Calu3 (cell line): ENCODE measurements around the gene SLC38A8. TPM values are rescaled to one million over a fixed set of nuclear protein-coding genes. Genes with fewer than 3 reads are reported as not detected.
A peak's percentile ranks its signal among the peaks of the same experiment; 100 is the strongest.

Experiments used
- Bru-seq: library from RNA; stranded (reverse); fragments of 400-500 nt; gene quantifications from one replicate; lab custom pipeline; 2021; lab: Mats Ljungman, UMichigan
- BruChase-seq, 2 experiments: library from RNA; stranded (reverse); fragments of 400-500 nt; gene quantifications; one replicate each; lab custom pipeline; 2021; lab: Mats Ljungman, UMichigan
- BruUV-seq: library from RNA; stranded (reverse); fragments of 400-500 nt; replicated peaks from 2 replicates; lab custom pipeline; 2021; lab: Mats Ljungman, UMichigan
- CTCF ChIA-PET: fragments of 300-600 bp; sonication (Branson Sonifier 250); formaldehyde crosslinking; loops from one replicate; lab custom pipeline; 2022; ENCODE audit warnings: antibody characterized with exemption; lab: Charles Lee
- DNase-seq: peaks from one replicate; pipeline ENCODE4 v3.0.0; 2022
- H3K27ac Mint-ChIP-seq: one replicate; pipeline ENCODE4 v1.8.0; 2022; ENCODE audit warnings: mixed read lengths; ENCODE audit not compliant: unreplicated experiment
- H3K27me3 Mint-ChIP-seq: one replicate; pipeline ENCODE4 v1.8.0; 2022; ENCODE audit warnings: mixed read lengths; ENCODE audit not compliant: unreplicated experiment
- H3K36me3 Mint-ChIP-seq: one replicate; pipeline ENCODE4 v1.8.0; 2022; ENCODE audit warnings: mild to moderate bottlenecking, moderate library complexity, mixed read lengths; ENCODE audit not compliant: insufficient read depth, unreplicated experiment
- H3K4me1 Mint-ChIP-seq: one replicate; pipeline ENCODE4 v1.8.0; 2022; ENCODE audit warnings: mild to moderate bottlenecking, low read depth, mixed read lengths; ENCODE audit not compliant: unreplicated experiment
- H3K4me3 Mint-ChIP-seq: one replicate; pipeline ENCODE4 v1.8.0; 2022; ENCODE audit warnings: mild to moderate bottlenecking, low read depth, moderate library complexity, mixed read lengths; ENCODE audit not compliant: unreplicated experiment
- H3K9me3 Mint-ChIP-seq: one replicate; pipeline ENCODE4 v1.8.0; 2022; ENCODE audit warnings: low read depth, mixed read lengths; ENCODE audit not compliant: unreplicated experiment
- intact Hi-C: fragments of 100-400 bp; cut with micrococcal nuclease; formaldehyde crosslinking; loops from one replicate; pipeline ENCODE4 v1.10.0; 2022; ENCODE audit not compliant: unreplicated experiment
- long read RNA-seq: library from polyadenylated mRNA; stranded (forward); transcript quantifications from one replicate; pipeline ENCODE4 v2.0.0, GENCODE V29; 2022
- total RNA-seq: library from RNA; stranded (reverse); gene quantifications from 2 replicates; pipeline ENCODE4 v1.2.3, GENCODE V29; 2022
- TF ChIP-seq, protein P1 (sequence below): fragments of 200-600 bp; IDR thresholded peaks from one replicate; pipeline ENCODE4 v1.8.0; 2022; ENCODE audit warnings: antibody characterized with exemption; ENCODE audit not compliant: unreplicated experiment

Gene SLC38A8
- total RNA-seq (not detected in 2 replicates), Bru-seq, nascent RNA (percentile 9 among the genes with signal in this experiment), BruChase-seq, experiment 1, labeled RNA remaining after a 6-hour chase (percentile 14 among the genes with signal in this experiment), BruChase-seq, experiment 2, labeled RNA remaining after a 2-hour chase (percentile 11 among the genes with signal in this experiment)
- long read RNA-seq = 0 reads

DNA sequence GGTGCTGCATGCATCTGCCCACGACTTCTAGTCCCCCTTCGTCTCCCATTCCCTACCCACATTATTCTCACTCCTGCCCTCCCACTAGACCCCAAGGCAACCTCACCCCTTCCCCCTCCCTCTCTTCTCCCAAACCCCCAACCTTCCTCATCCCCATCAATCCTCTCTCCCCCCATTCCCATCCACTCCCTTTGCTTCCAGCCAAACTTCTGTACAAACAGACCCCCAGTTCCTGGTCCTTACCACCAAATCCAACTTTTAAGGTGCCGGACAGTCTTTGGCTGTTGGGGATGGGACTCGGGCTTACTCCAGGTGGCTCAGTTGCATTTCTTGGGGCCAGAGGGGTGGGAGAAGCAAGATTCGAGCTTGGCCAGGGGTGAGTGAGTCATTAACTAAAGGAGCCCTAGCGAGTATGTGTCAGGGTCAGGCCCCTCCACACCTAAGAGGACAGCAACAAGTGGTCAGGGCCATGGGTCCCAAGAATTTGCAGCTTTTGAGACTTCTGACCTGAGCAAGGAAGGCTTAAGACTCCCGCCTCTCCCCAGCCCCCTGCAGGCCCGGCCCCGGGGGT is at the start of gene SLC38A8:
TSS of gene SLC38A8 (minus strand) at position 488 of the 571 bp plus-strand sequence. CDS start 638 bp downstream, outside the sequence.
- CTCF ChIA-PET = interaction anchor here (0.6 to 3.0 kb wide), 2 partner anchors 10 to 86 kb away, joined by 3 to 12 read pairs; no protein-coding TSS in a partner anchor

DNA sequence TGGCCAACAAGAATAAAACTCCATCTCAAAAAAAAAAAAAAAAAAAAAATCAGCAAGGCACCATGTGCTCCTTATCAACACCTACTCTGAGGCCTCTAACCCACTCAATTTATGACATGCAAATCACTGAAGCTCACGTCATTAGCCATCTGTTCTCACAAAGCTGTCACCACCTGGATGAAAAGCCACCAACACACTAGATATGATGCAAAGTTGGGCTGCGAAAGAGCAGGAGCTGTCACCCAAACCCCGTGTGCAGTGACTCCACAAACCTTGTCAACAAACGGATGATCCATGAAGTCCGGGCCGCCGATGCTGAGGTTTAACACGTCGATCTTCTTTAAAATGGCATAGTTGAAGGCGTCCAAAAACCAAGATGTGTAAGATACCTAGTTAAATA is 48.9 kb upstream of the SLC38A8 start:
- CTCF ChIA-PET = no interaction called here
- Mint-ChIP-seq H3K4me3 (no peak overlapping the region), H3K27me3 (no peaks in the 10 kb centered on the region), H3K9me3 (no peaks in the 10 kb centered on the region), H3K36me3 (peaks cover 38% of the 10 kb centered on the region), H3K27ac (no peak overlapping the region), H3K4me1 (no peaks in the 10 kb centered on the region)
- TF ChIP-seq, protein P1, sequence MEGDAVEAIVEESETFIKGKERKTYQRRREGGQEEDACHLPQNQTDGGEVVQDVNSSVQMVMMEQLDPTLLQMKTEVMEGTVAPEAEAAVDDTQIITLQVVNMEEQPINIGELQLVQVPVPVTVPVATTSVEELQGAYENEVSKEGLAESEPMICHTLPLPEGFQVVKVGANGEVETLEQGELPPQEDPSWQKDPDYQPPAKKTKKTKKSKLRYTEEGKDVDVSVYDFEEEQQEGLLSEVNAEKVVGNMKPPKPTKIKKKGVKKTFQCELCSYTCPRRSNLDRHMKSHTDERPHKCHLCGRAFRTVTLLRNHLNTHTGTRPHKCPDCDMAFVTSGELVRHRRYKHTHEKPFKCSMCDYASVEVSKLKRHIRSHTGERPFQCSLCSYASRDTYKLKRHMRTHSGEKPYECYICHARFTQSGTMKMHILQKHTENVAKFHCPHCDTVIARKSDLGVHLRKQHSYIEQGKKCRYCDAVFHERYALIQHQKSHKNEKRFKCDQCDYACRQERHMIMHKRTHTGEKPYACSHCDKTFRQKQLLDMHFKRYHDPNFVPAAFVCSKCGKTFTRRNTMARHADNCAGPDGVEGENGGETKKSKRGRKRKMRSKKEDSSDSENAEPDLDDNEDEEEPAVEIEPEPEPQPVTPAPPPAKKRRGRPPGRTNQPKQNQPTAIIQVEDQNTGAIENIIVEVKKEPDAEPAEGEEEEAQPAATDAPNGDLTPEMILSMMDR = no peak
- no peak for DNase-seq
- BruUV-seq = no TSS peak
- intact Hi-C loops = loop anchor here (10.0 kb wide), 1 partner anchor 403 kb away; no protein-coding TSS in a partner anchor

More for the DNA sequence above, at the start of gene SLC38A8:
- no peak for DNase-seq
- Mint-ChIP-seq H3K9me3 (no peaks in the 10 kb centered on the region), H3K27me3 (peaks cover 73% of the 10 kb centered on the region), H3K36me3 (no peaks in the 10 kb centered on the region), H3K4me1 (peaks cover 19% of the 10 kb centered on the region), H3K27ac (no peak within 1 kb of the TSS), H3K4me3 (no peak within 1 kb of the TSS)
- BruUV-seq = no TSS peak
- TF ChIP-seq, protein P1 = no peak
- intact Hi-C loops = no loop called here

DNA sequence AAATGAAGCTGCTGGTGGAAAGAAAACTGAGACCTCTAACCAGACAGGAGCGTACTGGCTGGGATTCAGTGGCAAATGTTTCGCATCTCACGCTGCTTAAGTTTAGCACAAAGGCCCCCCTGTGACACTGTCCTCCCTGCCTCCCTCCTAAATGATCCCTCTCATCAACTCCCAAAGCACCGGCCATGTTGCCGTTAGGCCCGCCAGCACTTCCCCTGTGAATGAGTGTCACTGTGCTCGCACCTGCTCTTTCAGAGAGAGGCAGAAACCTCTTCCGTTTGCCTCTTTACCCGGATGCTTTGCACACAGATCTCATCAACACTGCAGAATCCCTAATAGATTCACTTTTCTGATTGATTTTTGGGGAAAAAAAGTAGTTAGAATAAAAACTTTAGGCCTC is 47.6 kb upstream of the SLC38A8 start:
- H3K36me3 Mint-ChIP-seq = peaks cover 39% of the 10 kb centered on the region
- CTCF ChIA-PET = no interaction called here
- no TSS peak for BruUV-seq
- H3K27ac Mint-ChIP-seq = no peak overlapping the region
- H3K27me3 Mint-ChIP-seq = no peaks in the 10 kb centered on the region
- DNase-seq = no peak
- no peaks in the 10 kb centered on the region for H3K4me1 Mint-ChIP-seq
- H3K9me3 Mint-ChIP-seq = no peaks in the 10 kb centered on the region
- TF ChIP-seq, protein P1 = no peak
- intact Hi-C loops = loop anchor here (10.0 kb wide), 1 partner anchor 405 kb away; no protein-coding TSS in a partner anchor
- H3K4me3 Mint-ChIP-seq = no peak overlapping the region

DNA sequence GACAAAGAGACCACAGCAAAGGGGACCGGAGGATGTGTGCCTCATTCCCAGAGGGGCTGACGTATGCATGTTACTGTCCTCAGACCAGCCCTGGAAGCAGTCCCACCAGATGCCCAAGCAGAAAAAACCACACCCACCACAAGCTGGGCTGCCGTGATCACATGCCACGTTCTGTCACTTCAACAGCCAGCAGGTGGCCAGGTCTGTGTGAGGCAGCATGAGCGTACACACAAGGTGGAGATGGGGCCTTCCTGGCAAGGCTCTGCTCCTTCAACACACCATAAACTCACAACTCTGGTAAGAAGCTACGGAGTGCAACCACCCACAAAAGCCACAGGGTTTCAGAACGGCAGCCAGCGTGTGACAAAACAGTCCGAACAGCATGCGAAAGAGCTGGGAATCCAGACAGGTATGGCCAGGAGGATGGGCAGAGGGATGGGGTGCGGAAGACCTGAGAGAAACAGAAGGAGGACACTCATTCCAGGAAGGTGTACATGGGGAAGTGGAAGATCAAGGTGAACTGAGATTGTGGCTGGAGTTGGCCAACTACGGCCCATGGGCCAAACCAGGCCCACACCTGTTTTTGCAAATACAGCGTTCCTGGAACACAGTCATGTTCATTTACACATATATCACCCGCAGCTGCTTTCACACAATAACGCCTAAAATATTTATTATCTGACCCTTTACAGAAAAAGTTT is 46.2 kb upstream of the SLC38A8 start:
- Mint-ChIP-seq H3K4me3 (no peak overlapping the region), H3K36me3 (peaks cover 36% of the 10 kb centered on the region), H3K4me1 (no peaks in the 10 kb centered on the region), H3K27me3 (no peaks in the 10 kb centered on the region), H3K9me3 (no peaks in the 10 kb centered on the region), H3K27ac (no peak overlapping the region)
- TF ChIP-seq, protein P1 = no peak
- no peak for DNase-seq
- intact Hi-C loops = no loop called here
- no TSS peak for BruUV-seq
- CTCF ChIA-PET = no interaction called here
